HG02884 (cell line): ENCODE measurements around the gene FUT6.
"Not testable (repeated sequence)": the region's sequence is repeated elsewhere in the genome, so short reads cannot be mapped to it uniquely, and the experiment has no call there.

Experiments used
- ATAC-seq: cut with Tn5 transposase; IDR thresholded peaks from one replicate; pipeline ENCODE4 v1.9.1; 2021; ENCODE audit warnings: mild to moderate bottlenecking, moderate library complexity; ENCODE audit not compliant: unreplicated experiment

The FUT6 gene

DNA sequence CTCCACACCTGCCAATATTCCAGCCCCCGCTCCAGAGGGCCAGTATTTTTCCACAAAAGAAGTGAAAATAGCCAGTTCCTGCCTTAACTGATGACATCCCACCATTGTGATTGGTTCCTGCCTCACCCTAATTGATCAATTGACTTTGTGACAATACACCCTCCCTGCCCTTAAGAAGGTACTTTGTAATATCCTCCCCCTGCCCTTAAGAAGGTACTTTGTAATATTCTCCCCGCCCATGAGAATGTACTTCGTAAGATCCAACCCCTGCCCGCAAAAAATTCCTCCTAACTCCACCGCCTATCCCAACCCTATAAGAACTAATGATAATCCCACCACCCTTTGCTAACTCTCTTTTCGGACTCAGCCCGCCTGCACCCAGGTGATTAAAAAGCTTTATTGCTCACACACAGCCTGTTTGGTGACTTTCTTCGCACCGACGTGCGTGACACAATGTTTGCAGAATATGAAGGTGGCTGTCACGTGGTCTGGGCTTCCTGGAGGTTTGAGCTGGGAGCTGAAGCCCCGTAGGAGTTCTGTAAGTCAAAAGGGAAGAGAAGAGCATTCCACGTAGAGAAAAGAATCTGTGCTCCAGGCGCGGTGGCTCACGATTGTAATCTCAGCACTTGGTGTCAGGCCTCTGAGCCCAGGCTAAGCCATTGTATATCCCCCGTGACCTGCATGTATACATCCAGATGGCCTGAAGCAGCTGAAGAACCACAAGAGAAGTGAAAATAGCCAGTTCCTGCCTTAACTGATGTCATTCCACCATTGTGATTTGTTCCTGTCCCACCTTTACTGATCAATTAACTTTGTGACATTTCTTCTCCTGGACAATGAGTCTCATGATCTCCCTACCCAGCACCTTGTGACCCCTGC, 17.9 kb upstream of the FUT6 start:
- no peak for ATAC-seq

- ATAC-seq: not testable (repeated sequence)
These were observed 15.6 kb upstream of the FUT6 start for GRCh38 chr19:5855151-5855550.

- not testable (repeated sequence) for ATAC-seq
These were observed 14.6 kb upstream of the FUT6 start for GRCh38 chr19:5854121-5854520.

DNA sequence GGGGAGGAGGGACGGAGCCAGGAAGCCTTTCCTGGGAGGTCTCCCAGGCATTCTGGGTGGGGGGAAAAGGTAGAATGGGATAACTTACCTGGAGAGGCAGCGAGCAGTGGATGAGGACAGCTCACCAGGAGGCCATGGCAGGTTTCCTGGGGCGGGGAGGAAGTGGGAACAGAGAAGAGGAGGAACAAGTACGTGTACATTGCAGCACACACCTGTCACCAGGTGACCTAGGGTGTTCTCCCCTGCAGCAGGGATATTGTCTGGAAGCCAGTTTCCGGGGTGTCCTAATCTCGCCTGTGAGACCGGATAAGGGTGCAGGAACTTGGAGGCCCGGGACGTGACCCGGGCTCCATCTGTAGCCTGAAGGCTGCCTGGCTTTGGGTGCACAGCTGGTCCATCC, 11.8 kb upstream of the FUT6 start, which contains the start of gene FUT3:
Gene FUT3 (minus strand): TSS at position 148 of the 400 bp plus-strand sequence.
- ATAC-seq: no peak

- no peak for ATAC-seq
These were observed 11.3 kb upstream of the FUT6 start for GRCh38 chr19:5850743-5851293.

GRCh38 chr19:5850189-5850588, 10.7 kb upstream of the FUT6 start:
- no peak for ATAC-seq

- not testable (repeated sequence) for ATAC-seq
These were observed 9.1 kb upstream of the FUT6 start for GRCh38 chr19:5848621-5849020.

GRCh38 chr19:5847846-5848245, 8.3 kb upstream of the FUT6 start:
- not testable (repeated sequence) for ATAC-seq

- no peak for ATAC-seq
These were observed 5.2 kb upstream of the FUT6 start for GRCh38 chr19:5844456-5845433.

- no peak for ATAC-seq
These were observed 3.9 kb upstream of the FUT6 start for GRCh38 chr19:5843295-5843927.

DNA sequence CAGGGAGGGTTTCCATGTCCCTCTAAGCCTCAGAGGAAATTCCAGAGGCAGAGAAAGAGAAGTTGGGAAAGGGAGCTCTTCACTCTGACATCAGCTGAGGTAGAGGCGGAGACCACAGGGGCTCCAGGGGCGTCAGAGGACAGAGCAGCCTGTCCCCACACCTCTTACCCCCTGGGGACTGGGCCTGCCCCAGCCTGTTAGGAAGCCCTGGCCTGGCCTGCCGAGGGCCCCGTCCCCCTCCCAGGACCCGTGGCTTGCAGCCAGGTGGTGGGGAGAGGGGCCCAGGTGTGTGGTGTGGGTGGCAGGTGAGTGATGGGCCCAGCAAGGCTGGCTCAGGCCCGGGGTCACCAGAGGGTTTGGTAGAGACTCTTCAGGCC, 2.2 kb upstream of the FUT6 start:
- not testable (repeated sequence) for ATAC-seq

DNA sequence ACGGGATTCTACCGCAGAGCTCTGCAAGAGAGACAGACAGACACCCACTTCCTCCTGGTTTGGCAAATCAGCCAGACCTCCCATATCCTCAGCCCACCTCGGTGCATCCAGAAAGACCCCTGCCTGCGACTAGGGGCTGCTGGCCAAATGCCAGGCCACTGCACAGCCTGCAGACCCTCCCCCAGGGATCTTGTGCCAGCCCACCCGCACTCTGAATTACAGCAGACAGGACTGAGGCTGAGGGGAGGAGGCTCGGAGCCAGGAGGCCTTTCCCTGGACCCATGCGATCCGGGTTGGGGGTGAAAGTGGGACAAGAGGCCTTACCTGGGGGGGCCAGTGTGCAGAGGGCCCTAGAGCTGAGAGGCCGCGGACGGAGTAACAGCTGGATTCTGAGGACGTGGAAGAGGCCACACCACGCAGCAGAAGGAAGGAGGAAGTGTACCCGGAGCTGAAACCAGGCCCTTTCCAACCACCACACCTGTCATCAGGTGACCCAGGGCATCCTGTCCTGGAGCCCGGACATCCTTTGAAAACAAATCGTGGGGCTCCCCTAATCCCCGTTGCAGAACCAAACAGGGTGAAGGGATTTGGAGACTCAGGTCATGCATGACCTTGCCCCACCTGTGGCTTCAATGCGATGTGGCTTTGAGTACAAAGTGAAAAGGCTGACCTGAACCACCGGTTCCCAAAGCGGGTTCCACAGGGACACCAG, 993 bp downstream of the FUT6 start:
- ATAC-seq: no peak

DNA sequence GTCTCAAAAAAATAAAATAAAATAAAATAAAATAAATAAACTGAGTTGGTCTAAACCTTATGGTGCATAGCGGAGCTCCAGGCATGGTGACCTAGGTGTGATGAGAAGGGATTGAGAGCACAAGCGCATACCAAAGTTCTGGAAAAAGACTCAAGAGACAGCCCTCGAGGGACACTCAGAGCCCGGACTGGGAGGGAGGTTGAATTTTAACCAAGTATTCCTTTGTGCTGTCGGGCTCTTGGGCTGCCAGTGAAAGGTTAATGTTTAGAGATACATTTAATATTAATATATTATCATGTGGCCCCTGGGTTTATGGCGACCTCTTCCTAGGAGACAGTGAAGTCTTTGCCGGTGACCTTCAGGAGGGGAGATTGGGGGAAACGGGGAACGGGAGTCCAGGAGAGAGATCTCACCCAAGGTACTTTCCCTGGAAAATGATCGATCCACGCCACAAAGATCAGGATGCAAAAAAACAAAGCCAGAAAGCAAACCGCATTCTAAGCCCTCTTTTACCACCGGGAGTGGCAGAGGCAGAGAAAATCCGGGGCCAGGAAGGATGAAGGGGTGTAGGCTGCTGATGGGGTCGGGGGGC, 1.6 kb downstream of the FUT6 start:
- no peak for ATAC-seq

DNA sequence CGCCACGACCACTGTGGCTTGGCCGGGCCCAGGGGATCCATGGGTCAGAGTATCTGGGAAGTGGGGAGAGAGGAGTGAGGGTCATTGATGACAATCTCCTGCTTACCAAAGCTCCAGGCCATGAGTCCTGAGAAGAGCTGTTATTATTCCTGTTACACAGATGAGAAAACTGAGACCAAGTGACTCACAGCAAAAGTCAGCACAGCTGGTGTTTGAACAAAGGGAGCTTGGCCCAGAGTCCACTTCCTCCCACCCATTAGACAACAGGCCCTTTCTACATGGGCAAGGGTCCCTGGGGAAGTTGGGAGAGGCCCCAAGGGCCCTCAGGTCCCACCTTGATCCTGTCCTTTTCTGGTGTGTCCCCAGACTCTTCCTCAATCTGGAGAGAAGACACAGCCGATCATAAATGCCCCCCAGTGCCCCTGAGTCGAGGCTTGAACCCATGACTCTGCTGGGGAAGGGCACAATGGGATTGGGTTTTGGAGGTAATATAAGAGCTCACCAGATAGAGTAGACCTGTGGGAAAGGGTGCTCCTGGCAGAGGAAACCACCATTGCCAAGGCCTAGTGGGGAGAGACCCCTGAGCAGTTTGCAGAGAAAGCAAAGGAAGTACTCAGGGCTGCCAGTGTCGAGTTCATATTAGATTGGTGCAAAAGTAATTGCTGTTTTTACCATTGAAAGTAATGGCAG, 6.8 kb downstream of the FUT6 start:
- no peak for ATAC-seq

DNA sequence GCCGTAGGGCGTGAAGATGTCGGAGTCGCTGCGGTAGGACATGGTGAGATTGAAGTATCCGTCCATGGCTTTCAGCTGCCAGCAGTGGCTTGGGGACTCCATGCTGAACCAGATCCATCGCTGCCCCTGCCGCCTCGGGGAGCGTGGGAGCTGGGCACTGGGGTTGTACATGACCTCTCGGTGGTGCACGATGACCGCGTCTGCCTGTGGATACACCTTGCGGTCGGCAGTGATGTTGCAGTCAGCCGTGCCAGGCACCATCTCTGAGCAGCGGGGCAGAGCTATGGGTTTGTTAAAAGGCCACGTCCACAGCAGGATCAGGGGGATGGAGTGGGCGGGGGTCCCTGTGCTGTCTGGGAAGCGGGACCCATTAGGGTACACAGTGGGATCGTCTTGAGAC, 7.4 kb downstream of the FUT6 start:
- ATAC-seq: no peak

DNA sequence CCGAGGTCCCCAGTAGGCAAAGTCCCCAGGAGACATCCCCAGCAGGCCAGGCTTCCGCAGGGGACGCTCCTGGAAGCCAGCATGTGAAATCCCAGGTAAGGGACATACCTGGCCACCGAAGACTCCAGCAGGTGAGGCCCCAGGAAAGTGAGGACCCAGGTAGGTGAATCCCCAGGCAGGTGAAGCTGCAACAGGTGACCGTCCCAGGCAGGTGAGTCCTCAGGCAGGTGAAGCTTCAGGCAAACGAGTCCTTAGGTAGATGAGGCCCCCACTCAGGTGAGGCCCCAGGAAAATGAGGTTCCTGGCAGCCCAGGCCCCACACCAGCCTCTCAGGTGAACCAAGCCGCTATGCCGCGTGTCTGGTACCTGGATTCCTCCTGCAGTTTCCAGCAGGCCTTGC, 8.3 kb downstream of the FUT6 start:
- ATAC-seq: no peak

- no peak for ATAC-seq
These were observed 9.8 kb downstream of the FUT6 start for GRCh38 chr19:5829567-5830310.
